ENCODE results near the gene DBNDD2.

Gene DBNDD2

GRCh38 chr20:45407783-45408645 lies at the start of gene DBNDD2:
DBNDD2 (plus strand) TSS chr20:45408289; CDS start chr20:45408468, 179 bp downstream.
- DNase-seq (ENCODE audit: low spot score) = no peak

- DNase-seq (ENCODE audit: low spot score) = no peak
Measured at GRCh38 chr20:45359069-45359405, 49.1 kb upstream of the DBNDD2 start.

GRCh38 chr20:45359406-45360148 lies 48.5 kb upstream of the DBNDD2 start:
- DNase-seq (ENCODE audit: low spot score) = peak; percentile 59

GRCh38 chr20:45361793-45362192 lies 46.3 kb upstream of the DBNDD2 start:
- DNase-seq (ENCODE audit: low spot score) = no peak

- DNase-seq (ENCODE audit: low spot score) = peak; percentile 92
Measured at GRCh38 chr20:45362804-45363610, 45.1 kb upstream of the DBNDD2 start, which contains the start of gene SYS1. SYS1 (plus strand) TSS chr20:45363156; CDS start chr20:45363532, 376 bp downstream.

- no peak for DNase-seq (ENCODE audit: low spot score)
Measured at GRCh38 chr20:45363611-45364492, 44.2 kb upstream of the DBNDD2 start.

- no peak for DNase-seq (ENCODE audit: low spot score)
Measured at GRCh38 chr20:45365444-45365970, 42.6 kb upstream of the DBNDD2 start.

GRCh38 chr20:45366192-45366591 lies 41.9 kb upstream of the DBNDD2 start:
- no peak for DNase-seq (ENCODE audit: low spot score)

- no peak for DNase-seq (ENCODE audit: low spot score)
Measured at GRCh38 chr20:45366631-45367030, 41.5 kb upstream of the DBNDD2 start.

- no peak for DNase-seq (ENCODE audit: low spot score)
Measured at GRCh38 chr20:45367126-45367525, 41.0 kb upstream of the DBNDD2 start.

GRCh38 chr20:45368221-45368980 lies 39.7 kb upstream of the DBNDD2 start:
- DNase-seq (ENCODE audit: low spot score) = no peak

GRCh38 chr20:45370571-45371160 lies 37.4 kb upstream of the DBNDD2 start:
- DNase-seq (ENCODE audit: low spot score) = no peak

- DNase-seq (ENCODE audit: low spot score) = no peak
Measured at GRCh38 chr20:45372241-45372640, 35.8 kb upstream of the DBNDD2 start.

- DNase-seq (ENCODE audit: low spot score) = no peak
Measured at GRCh38 chr20:45372646-45373352, 35.3 kb upstream of the DBNDD2 start.

GRCh38 chr20:45373353-45374100 lies 34.6 kb upstream of the DBNDD2 start:
- DNase-seq (ENCODE audit: low spot score) = peak; percentile 88

GRCh38 chr20:45374101-45374467 lies 34.0 kb upstream of the DBNDD2 start:
- DNase-seq (ENCODE audit: low spot score) = no peak

- no peak for DNase-seq (ENCODE audit: low spot score)
Measured at GRCh38 chr20:45374966-45375365, 33.1 kb upstream of the DBNDD2 start.

- no peak for DNase-seq (ENCODE audit: low spot score)
Measured at GRCh38 chr20:45377269-45377668, 30.8 kb upstream of the DBNDD2 start.

- no peak for DNase-seq (ENCODE audit: low spot score)
Measured at GRCh38 chr20:45378191-45378590, 29.9 kb upstream of the DBNDD2 start, which contains the start of gene TP53TG5. TP53TG5 (minus strand) TSS chr20:45378325; CDS start chr20:45378236, 89 bp downstream.

All from HuH-7 (cell line).